RCC 7860 (cell line): ENCODE measurements around the gene KCNJ15.
"Not testable (repeated sequence)": the region's sequence is repeated elsewhere in the genome, so short reads cannot be mapped to it uniquely, and the experiment has no call there.

Source experiments
- DNase-seq: peaks from one replicate; pipeline ENCODE4 v3.0.0-alpha.2; 2015; ENCODE audit warnings: low spot score
- FAIRE-seq: peaks from 2 replicates; lab custom pipeline; 2012; peaks lifted over from hg19 to GRCh38; lab: Jason Lieb, UNC

KCNJ15 gene

GRCh38 chr21:38243732-38244406, 12.9 kb upstream of the KCNJ15 start:
- FAIRE-seq, result no peak
- no peak for DNase-seq

DNA sequence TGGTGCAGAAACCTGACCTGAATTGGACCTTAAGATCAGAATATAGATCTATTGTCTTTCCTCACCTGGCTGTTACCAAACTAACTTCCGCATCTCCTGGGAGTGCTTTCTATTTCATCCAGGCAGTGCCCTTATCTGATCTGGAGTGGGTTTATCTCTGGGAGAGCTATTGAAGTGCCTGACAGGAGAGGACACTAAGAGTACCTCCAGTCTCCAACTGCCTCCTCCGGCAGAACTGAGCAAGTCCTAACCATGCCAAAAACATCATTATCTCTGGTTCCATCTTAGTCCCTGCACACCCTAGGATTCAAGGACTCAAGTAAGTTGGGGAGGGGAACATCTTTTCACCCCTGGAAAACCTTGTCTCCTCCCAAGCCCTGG, 12.4 kb upstream of the KCNJ15 start:
- DNase-seq (peak; percentile 24), FAIRE-seq (no peak)

DNA sequence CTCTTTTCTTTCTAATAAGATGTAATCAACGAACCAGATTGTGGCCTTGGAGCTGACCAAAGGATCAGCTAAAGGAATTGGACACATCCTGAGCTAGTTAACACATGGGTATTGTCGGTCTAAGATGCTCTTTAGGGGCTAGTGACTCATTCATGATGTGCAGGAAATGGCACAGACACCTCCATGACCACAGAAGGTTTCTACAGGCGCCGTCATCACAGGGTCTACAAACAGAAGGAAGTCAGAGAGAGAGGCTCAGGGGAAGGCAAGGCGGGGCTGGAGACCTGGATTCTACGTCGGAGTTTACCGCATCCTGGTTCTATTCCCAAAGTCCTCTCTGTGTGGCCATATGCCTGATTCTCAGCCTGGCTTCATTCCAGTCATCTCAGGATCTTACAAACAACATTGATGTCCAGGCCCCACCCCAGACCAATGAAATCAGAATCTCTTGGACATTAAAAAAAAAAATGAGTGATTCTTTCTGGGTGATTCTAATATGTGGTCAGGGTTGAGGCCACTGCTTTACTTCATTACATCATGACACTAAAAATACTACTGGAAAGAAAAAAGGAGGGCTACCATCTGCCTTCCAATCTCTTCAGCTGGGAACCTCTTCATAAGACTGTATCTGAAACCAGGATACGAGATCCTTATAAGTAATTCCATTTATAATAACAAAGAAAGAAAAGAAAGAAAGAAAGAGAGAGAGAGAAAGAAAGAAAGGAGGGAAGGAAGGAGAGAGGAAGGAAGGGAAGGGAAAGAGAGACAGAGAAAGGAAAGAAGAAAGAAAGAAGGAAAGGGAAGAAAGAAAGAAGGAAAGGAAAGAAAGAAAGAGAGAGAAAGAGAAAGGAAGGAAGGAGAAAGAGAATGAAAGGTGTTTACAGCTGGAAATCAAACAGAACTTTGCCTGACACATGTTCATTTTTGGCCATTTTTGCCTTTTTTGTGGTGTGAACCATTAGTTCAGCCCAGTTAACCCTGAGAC, 11.6 kb upstream of the KCNJ15 start:
- DNase-seq (peak; percentile 99), FAIRE-seq (peak; percentile 95)

GRCh38 chr21:38246511-38246910, 10.3 kb upstream of the KCNJ15 start:
- FAIRE-seq, result no peak
- DNase-seq, result no peak

- FAIRE-seq, DNase-seq: not testable (repeated sequence)
Measured at GRCh38 chr21:38247054-38247453, 9.7 kb upstream of the KCNJ15 start.

GRCh38 chr21:38247738-38248510, 8.9 kb upstream of the KCNJ15 start:
- FAIRE-seq, result no peak
- no peak for DNase-seq

- no peak for FAIRE-seq
- DNase-seq, result no peak
Measured at GRCh38 chr21:38249256-38249655, 7.5 kb upstream of the KCNJ15 start.

- FAIRE-seq, result no peak
- no peak for DNase-seq
Measured at GRCh38 chr21:38249696-38250278, 7.0 kb upstream of the KCNJ15 start.

- DNase-seq (no peak), FAIRE-seq (no peak)
Measured at GRCh38 chr21:38250991-38251418, 5.8 kb upstream of the KCNJ15 start.

- FAIRE-seq, result no peak
- DNase-seq, result no peak
Measured at GRCh38 chr21:38254970-38255369, 1.8 kb upstream of the KCNJ15 start.

DNA sequence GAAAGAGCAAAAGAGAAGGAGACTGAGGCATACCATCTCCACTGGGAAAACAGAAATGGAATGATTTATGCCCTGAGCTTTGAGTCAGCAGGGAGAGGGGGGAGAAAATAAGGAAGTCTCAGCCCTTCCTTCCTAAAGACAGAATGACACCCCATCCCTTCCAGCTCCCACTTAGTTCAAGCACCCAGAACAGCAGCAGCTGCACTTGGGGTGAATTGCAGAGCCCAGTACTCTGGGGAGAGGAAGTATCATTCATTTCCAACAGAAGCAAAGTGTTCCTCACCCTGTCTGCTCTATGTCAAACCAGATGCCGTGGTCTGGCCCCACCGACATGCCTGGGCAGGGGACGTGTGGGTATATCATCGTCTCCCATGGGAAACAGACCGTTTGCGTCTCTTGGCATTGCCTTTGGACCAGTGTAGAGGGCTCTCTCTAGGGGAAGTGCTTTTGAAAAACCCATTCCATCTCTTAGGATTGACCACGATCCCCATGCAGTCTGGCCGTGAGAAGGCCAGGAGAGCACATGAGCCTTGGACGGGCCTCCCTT, 1.1 kb upstream of the KCNJ15 start:
- no peak for FAIRE-seq
- DNase-seq, result no peak

- peak; percentile 42 for FAIRE-seq
- no peak for DNase-seq
Measured at GRCh38 chr21:38257667-38258066, 876 bp downstream of the KCNJ15 start.

GRCh38 chr21:38258521-38259485, 2.0 kb downstream of the KCNJ15 start:
- FAIRE-seq (peak; percentile 79), DNase-seq (peak; percentile 78)

- FAIRE-seq (no peak), DNase-seq (no peak)
Measured at GRCh38 chr21:38259665-38260064, 2.9 kb downstream of the KCNJ15 start.

DNA sequence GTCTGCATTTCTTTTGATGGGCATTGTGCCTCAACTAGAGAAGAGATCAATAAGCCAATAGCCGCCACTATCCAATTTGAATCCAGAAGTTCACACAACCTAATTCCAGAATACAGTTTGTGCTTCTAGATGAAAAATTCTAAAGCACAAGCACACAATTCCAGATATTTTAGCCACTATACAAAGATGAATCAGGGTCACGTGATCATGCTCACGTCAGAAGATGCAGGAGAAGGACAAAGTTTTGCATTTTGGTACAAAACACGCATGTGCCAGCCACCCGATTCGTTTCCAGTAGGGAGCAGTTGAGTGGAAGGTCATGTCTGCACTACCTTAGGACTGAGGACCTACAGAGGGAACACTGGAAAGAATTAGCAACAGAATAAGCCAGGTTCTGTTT, 3.6 kb downstream of the KCNJ15 start:
- FAIRE-seq (no peak), DNase-seq (no peak)

- FAIRE-seq, result no peak
Measured at GRCh38 chr21:38261851-38262250, 5.1 kb downstream of the KCNJ15 start.

GRCh38 chr21:38263493-38263892, 6.7 kb downstream of the KCNJ15 start:
- DNase-seq (peak; percentile 74), FAIRE-seq (peak; percentile 86)

More at GRCh38 chr21:38261851-38262250, 5.1 kb downstream of the KCNJ15 start:
- DNase-seq, result no peak

- FAIRE-seq (no peak), DNase-seq (no peak)
Measured at GRCh38 chr21:38264571-38264970, 7.8 kb downstream of the KCNJ15 start.

- no peak for FAIRE-seq
Measured at GRCh38 chr21:38265166-38265565, 8.4 kb downstream of the KCNJ15 start.

More at GRCh38 chr21:38265166-38265565, 8.4 kb downstream of the KCNJ15 start:
- no peak for DNase-seq
